Measurements from ENCODE around the gene BBIP1. TPM values are rescaled to one million over a fixed set of nuclear protein-coding genes. Genes with fewer than 3 reads are reported as not detected.

Gene BBIP1
- total and polyA plus RNA-seq, 3 donors from 2014 or later: 41.8 to 202 (median 57.7) TPM

GRCh38 chr10:110959379-110960332 lies 40.7 kb upstream of the BBIP1 start:
- Histone ChIP-seq H3K4me1 (peaks cover 8% of the 10 kb centered on the region), H3K27me3 (no peaks in the 10 kb centered on the region), H3K36me3 (ENCODE audit: low read depth, missing control alignments) (no peaks in the 10 kb centered on the region), H3K9me3 (no peaks in the 10 kb centered on the region), H3K4me3 (no peak overlapping the region), H3K27ac (no peak overlapping the region)
- no peak for DNase-seq
- TF ChIP-seq POLR2A (IDR thresholded peaks at IDR 0.05) (no peak), CTCF (IDR thresholded peaks at IDR 0.05) (no peak)
- intact Hi-C loops (cut with DNase I; ENCODE audit: low total_unique reads): no loop called here
- WGBS, 2 donors: 33 to 43% methylated on average over 4 of the region's 4 CpGs

- 51 to 53% methylated on average over 1 of the region's 1 CpG for WGBS, 2 donors
- no peak for DNase-seq
- no peaks in the 10 kb centered on the region for H3K36me3 ChIP-seq (ENCODE audit: low read depth, missing control alignments)
- peaks cover 5% of the 10 kb centered on the region for H3K4me1 ChIP-seq
- TF ChIP-seq POLR2A (IDR thresholded peaks at IDR 0.05) (no peak), CTCF (IDR thresholded peaks at IDR 0.05) (no peak)
- H3K9me3 ChIP-seq: no peaks in the 10 kb centered on the region
- no peak overlapping the region for H3K27ac ChIP-seq
- H3K4me3 ChIP-seq: no peak overlapping the region
- intact Hi-C loops (cut with DNase I; ENCODE audit: low total_unique reads): no loop called here
- no peaks in the 10 kb centered on the region for H3K27me3 ChIP-seq
Observed at GRCh38 chr10:110957606-110958005, 38.6 kb upstream of the BBIP1 start.

GRCh38 chr10:110951381-110951780 lies 32.4 kb upstream of the BBIP1 start:
- H3K36me3 ChIP-seq (ENCODE audit: low read depth, missing control alignments): peaks cover 2% of the 10 kb centered on the region
- no peaks in the 10 kb centered on the region for H3K9me3 ChIP-seq
- 89 to 92% methylated on average over 4 of the region's 4 CpGs for WGBS, 2 donors
- TF ChIP-seq POLR2A (IDR thresholded peaks at IDR 0.05) (no peak), CTCF (IDR thresholded peaks at IDR 0.05) (no peak)
- no peak for DNase-seq
- H3K4me3 ChIP-seq: no peak overlapping the region
- H3K27me3 ChIP-seq: no peaks in the 10 kb centered on the region
- H3K4me1 ChIP-seq: no peaks in the 10 kb centered on the region
- intact Hi-C loops (cut with DNase I; ENCODE audit: low total_unique reads): no loop called here
- H3K27ac ChIP-seq: no peak overlapping the region

- Histone ChIP-seq H3K27me3 (no peaks in the 10 kb centered on the region), H3K4me3 (no peak overlapping the region), H3K9me3 (no peaks in the 10 kb centered on the region), H3K36me3 (ENCODE audit: low read depth, missing control alignments) (peaks cover 2% of the 10 kb centered on the region), H3K4me1 (no peaks in the 10 kb centered on the region), H3K27ac (no peak overlapping the region)
- 70 to 71% methylated on average over 4 of the region's 4 CpGs for WGBS, 2 donors
- no peak for DNase-seq
- TF ChIP-seq CTCF (IDR thresholded peaks at IDR 0.05) (no peak), POLR2A (IDR thresholded peaks at IDR 0.05) (no peak)
- intact Hi-C loops (cut with DNase I; ENCODE audit: low total_unique reads): no loop called here
Observed at GRCh38 chr10:110947061-110947595, 28.1 kb upstream of the BBIP1 start.
